ENCODE data around the gene ATOX1.

The ATOX1 gene

DNA sequence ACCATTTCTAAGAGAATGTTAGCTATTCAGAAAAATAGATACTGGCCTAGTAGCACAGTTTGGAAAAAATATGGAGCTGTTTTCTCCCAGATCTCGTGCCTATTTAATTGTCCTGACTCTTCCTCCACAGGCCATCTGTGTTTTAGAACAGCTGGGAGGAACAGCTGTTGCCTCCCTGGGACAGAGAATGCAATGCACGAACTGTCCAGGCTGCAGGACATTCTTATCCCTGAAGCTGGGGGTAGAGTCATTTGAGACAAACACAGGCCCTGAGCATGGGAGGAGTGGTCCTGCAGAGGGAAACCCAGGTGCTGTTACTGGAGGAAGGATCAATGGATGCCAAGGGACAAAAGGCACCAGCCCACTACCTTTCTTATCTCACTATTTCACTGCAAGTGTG is 50.9 kb downstream of the ATOX1 start (continued):
- TF ChIP-seq, protein P1, sequence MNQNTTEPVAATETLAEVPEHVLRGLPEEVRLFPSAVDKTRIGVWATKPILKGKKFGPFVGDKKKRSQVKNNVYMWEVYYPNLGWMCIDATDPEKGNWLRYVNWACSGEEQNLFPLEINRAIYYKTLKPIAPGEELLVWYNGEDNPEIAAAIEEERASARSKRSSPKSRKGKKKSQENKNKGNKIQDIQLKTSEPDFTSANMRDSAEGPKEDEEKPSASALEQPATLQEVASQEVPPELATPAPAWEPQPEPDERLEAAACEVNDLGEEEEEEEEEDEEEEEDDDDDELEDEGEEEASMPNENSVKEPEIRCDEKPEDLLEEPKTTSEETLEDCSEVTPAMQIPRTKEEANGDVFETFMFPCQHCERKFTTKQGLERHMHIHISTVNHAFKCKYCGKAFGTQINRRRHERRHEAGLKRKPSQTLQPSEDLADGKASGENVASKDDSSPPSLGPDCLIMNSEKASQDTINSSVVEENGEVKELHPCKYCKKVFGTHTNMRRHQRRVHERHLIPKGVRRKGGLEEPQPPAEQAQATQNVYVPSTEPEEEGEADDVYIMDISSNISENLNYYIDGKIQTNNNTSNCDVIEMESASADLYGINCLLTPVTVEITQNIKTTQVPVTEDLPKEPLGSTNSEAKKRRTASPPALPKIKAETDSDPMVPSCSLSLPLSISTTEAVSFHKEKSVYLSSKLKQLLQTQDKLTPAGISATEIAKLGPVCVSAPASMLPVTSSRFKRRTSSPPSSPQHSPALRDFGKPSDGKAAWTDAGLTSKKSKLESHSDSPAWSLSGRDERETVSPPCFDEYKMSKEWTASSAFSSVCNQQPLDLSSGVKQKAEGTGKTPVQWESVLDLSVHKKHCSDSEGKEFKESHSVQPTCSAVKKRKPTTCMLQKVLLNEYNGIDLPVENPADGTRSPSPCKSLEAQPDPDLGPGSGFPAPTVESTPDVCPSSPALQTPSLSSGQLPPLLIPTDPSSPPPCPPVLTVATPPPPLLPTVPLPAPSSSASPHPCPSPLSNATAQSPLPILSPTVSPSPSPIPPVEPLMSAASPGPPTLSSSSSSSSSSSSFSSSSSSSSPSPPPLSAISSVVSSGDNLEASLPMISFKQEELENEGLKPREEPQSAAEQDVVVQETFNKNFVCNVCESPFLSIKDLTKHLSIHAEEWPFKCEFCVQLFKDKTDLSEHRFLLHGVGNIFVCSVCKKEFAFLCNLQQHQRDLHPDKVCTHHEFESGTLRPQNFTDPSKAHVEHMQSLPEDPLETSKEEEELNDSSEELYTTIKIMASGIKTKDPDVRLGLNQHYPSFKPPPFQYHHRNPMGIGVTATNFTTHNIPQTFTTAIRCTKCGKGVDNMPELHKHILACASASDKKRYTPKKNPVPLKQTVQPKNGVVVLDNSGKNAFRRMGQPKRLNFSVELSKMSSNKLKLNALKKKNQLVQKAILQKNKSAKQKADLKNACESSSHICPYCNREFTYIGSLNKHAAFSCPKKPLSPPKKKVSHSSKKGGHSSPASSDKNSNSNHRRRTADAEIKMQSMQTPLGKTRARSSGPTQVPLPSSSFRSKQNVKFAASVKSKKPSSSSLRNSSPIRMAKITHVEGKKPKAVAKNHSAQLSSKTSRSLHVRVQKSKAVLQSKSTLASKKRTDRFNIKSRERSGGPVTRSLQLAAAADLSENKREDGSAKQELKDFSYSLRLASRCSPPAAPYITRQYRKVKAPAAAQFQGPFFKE (tag by site-specific recombination; IDR thresholded peaks at IDR 0.05; ENCODE audit: borderline replicate concordance): no peak
- no peak for TF ChIP-seq ZNF654 (tag by site-specific recombination; IDR thresholded peaks at IDR 0.05; ENCODE audit: low read depth)

DNA sequence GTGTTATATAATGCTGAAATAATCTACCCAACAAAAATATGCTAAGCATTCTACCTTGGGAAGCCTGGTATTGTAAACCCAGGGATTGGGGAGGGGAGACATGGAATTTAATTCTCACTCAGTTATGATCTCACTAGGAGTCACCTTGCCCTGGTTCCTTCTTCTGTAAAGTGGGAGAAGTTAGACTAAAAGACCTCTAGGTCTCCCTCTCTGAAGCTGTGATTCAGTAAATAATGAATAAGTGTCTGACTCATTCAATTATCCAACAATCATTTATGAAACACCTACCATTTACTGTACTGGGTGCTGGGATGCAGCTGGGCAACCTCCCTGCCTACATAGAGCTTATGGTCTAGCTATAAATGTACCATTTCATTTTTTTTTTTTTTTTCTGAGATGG is 51.5 kb downstream of the ATOX1 start:
- POLR2A ChIA-PET: interaction anchor here (0.9 kb wide), 1 partner anchor 14 kb away, joined by 3 read pairs; no protein-coding TSS in a partner anchor
- CTCF ChIA-PET: interaction anchor here (0.6 to 1.8 kb wide), 3 partner anchors 12 to 48 kb away, joined by 3 to 7 read pairs (median 3); no protein-coding TSS in a partner anchor
- Histone ChIP-seq H3K4me3 (ENCODE audit: low read depth, low read length) (no peak overlapping the region), H3K27ac (ENCODE audit: extremely low read depth, low read depth, low read length) (no peak overlapping the region), H3K36me3 (ENCODE audit: control insufficient read depth in 2 of 2, insufficient read depth in 1 of 2, low read length in 2 of 2) (no peaks in the 10 kb centered on the region), H3K4me1 (ENCODE audit: control insufficient read depth, insufficient read depth, low read length) (no peaks in the 10 kb centered on the region), H3K9me3 (ENCODE audit: control insufficient read depth, insufficient read depth, low read depth, low read length) (no peaks in the 10 kb centered on the region)
- TF ChIP-seq ZNF510 (tag by site-specific recombination; IDR thresholded peaks at IDR 0.05; ENCODE audit: insufficient replicate concordance): no peak
- TF ChIP-seq ZNF19 (tag by site-specific recombination; IDR thresholded peaks at IDR 0.05; ENCODE audit: low read depth): no peak
- no peak for TF ChIP-seq SP3 (tag by site-specific recombination; IDR thresholded peaks at IDR 0.05)
- TF ChIP-seq YY2 (tag by site-specific recombination; IDR thresholded peaks at IDR 0.05): no peak
- no peak for TF ChIP-seq ZNF530 (tag by site-specific recombination; IDR thresholded peaks at IDR 0.05; ENCODE audit: low read depth)
- no peak for TF ChIP-seq ZNF654 (tag by site-specific recombination; IDR thresholded peaks at IDR 0.05; ENCODE audit: low read depth)
- TF ChIP-seq KLF9 (tag by site-specific recombination; IDR thresholded peaks at IDR 0.05; ENCODE audit: low read depth): no peak
- no peak for TF ChIP-seq PRDM1 (tag by site-specific recombination; IDR thresholded peaks at IDR 0.05)
- TF ChIP-seq ZFP41 (tag by site-specific recombination; IDR thresholded peaks at IDR 0.05; ENCODE audit: borderline replicate concordance): no peak
- no peak for TF ChIP-seq ZNF23 (tag by site-specific recombination; IDR thresholded peaks at IDR 0.05; ENCODE audit: borderline replicate concordance)
- TF ChIP-seq KLF8 (tag by site-specific recombination; IDR thresholded peaks at IDR 0.05): no peak
- no peak for TF ChIP-seq ZNF514 (tag by site-specific recombination; IDR thresholded peaks at IDR 0.05)
- no peak for TF ChIP-seq BCL11A (tag by site-specific recombination; IDR thresholded peaks at IDR 0.05; ENCODE audit: low read depth)
- no peak for TF ChIP-seq ZNF449 (tag by site-specific recombination; IDR thresholded peaks at IDR 0.05)
- TF ChIP-seq ZBTB10 (tag by site-specific recombination; IDR thresholded peaks at IDR 0.05): no peak
- TF ChIP-seq ZBTB1 (tag by site-specific recombination; IDR thresholded peaks at IDR 0.05): no peak
- TF ChIP-seq ZNF585B (tag by site-specific recombination; IDR thresholded peaks at IDR 0.05): no peak
